Measurements from ENCODE around the gene CELSR1. TPM values are rescaled to one million over a fixed set of nuclear protein-coding genes. Genes with fewer than 3 reads are reported as not detected.

The CELSR1 gene
- total and polyA plus RNA-seq, 7 donors: 0.09 to 0.39 (median 0.18) TPM

GRCh38 chr22:46581538-46582244 is 44.3 kb upstream of the CELSR1 start:
- Histone ChIP-seq H3K9me3 (no peaks in the 10 kb centered on the region), H3K4me3 (no peak overlapping the region), H3K36me3 (ENCODE audit: insufficient read depth in 1 of 2, low read depth in 1 of 2) (no peaks in the 10 kb centered on the region), H3K27me3 (ENCODE audit: insufficient read depth in 3 of 3, low read length in 2 of 3) (no peaks in the 10 kb centered on the region), H3K27ac (no peak overlapping the region), H3K4me1 (peaks cover 48% of the 10 kb centered on the region)
- intact Hi-C loops (cut with DNase I): no loop called here
- DNase-seq (peak in 1 of 2 donors; percentile 75), ATAC-seq (peak in 1 of 4 donors; percentile 16)
- WGBS, 3 donors: 69 to 70% (median 69%) methylated on average over 14 of the region's 14 CpGs
- TF ChIP-seq CTCF (IDR thresholded peaks at IDR 0.05): no peak

GRCh38 chr22:46580940-46581537 is 43.6 kb upstream of the CELSR1 start:
- 76 to 81% (median 80%) methylated on average over 13 of the region's 13 CpGs for WGBS, 3 donors
- ATAC-seq (no peak), DNase-seq (peak in 1 of 2 donors; percentile 46)
- H3K4me1 ChIP-seq: peaks cover 52% of the 10 kb centered on the region
- H3K27ac ChIP-seq: peak overlapping the region; percentile 81
- no peaks in the 10 kb centered on the region for H3K9me3 ChIP-seq
- no peaks in the 10 kb centered on the region for H3K27me3 ChIP-seq (ENCODE audit: insufficient read depth in 3 of 3, low read length in 2 of 3)
- no peak for TF ChIP-seq CTCF (IDR thresholded peaks at IDR 0.05)
- intact Hi-C loops (cut with DNase I): no loop called here
- no peaks in the 10 kb centered on the region for H3K36me3 ChIP-seq (ENCODE audit: insufficient read depth in 1 of 2, low read depth in 1 of 2)
- H3K4me3 ChIP-seq: no peak overlapping the region

GRCh38 chr22:46579751-46580449 is 42.5 kb upstream of the CELSR1 start:
- ATAC-seq (peak in 1 of 4 donors; percentile 14), DNase-seq (peak in 1 of 2 donors; percentile 52)
- TF ChIP-seq CTCF (IDR thresholded peaks at IDR 0.05): no peak
- H3K27ac ChIP-seq: peak overlapping the region; percentile 81
- peaks cover 53% of the 10 kb centered on the region for H3K4me1 ChIP-seq
- 87 to 94% (median 90%) methylated on average over 14 of the region's 14 CpGs for WGBS, 3 donors
- no peaks in the 10 kb centered on the region for H3K36me3 ChIP-seq (ENCODE audit: insufficient read depth in 1 of 2, low read depth in 1 of 2)
- no peaks in the 10 kb centered on the region for H3K9me3 ChIP-seq
- intact Hi-C loops (cut with DNase I): loop anchor here in 1 of 2 donors (2.0 to 5.0 kb wide), 2 partner anchors 57 to 157 kb away; partner anchors contain the start of gene CERK
- peak overlapping the region; percentile 89 for H3K4me3 ChIP-seq
- no peaks in the 10 kb centered on the region for H3K27me3 ChIP-seq (ENCODE audit: insufficient read depth in 3 of 3, low read length in 2 of 3)

GRCh38 chr22:46578824-46579561 is 41.6 kb upstream of the CELSR1 start:
- 54 to 57% (median 56%) methylated on average over 15 of the region's 15 CpGs for whole genome bisulfite sequencing, 3 donors
- TF ChIP-seq CTCF (IDR thresholded peaks at IDR 0.05): no peak
- no peaks in the 10 kb centered on the region for H3K36me3 ChIP-seq (ENCODE audit: insufficient read depth in 1 of 2, low read depth in 1 of 2)
- H3K4me1 ChIP-seq: peaks cover 50% of the 10 kb centered on the region
- H3K27me3 ChIP-seq (ENCODE audit: insufficient read depth in 3 of 3, low read length in 2 of 3): no peaks in the 10 kb centered on the region
- ATAC-seq (peak; percentile 42 to 62 (median 61)), DNase-seq (peak; percentile 54 to 80)
- peak overlapping the region; percentile 89 for H3K4me3 ChIP-seq
- no peaks in the 10 kb centered on the region for H3K9me3 ChIP-seq
- intact Hi-C loops (cut with DNase I): loop anchor here in 1 of 2 donors (2.0 to 5.0 kb wide), 2 partner anchors 58 to 158 kb away; partner anchors contain the start of gene CERK
- peak overlapping the region; percentile 81 for H3K27ac ChIP-seq
